HG03520 (cell line): ENCODE results near the gene SKP2.
"Not testable (repeated sequence)": the region's sequence is repeated elsewhere in the genome, so short reads cannot be mapped to it uniquely, and the experiment has no call there.

ENCODE experiments used
- ATAC-seq: cut with Tn5 transposase; IDR thresholded peaks from one replicate; pipeline ENCODE4 v1.9.1; 2021; ENCODE audit warnings: mild to moderate bottlenecking, moderate library complexity; ENCODE audit not compliant: unreplicated experiment

SKP2 gene

DNA sequence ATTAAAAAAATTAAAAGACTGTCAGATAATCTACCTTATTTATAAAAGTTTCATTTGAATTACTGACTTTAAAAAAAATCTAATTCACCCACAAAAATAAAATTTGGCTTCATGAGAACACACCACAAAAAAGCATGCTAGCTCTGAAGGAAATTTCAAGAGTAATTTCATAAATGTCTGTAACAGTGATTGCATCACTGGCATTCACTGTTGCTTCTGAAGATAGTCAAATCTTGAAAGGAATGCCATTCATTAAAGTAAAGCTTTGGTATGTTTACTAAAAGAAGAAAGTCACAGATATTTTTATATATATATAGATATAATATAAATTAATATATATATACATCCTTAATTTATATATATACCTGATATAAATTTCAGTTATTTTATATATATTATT is 46.4 kb downstream of the SKP2 start:
- ATAC-seq, result no peak

DNA sequence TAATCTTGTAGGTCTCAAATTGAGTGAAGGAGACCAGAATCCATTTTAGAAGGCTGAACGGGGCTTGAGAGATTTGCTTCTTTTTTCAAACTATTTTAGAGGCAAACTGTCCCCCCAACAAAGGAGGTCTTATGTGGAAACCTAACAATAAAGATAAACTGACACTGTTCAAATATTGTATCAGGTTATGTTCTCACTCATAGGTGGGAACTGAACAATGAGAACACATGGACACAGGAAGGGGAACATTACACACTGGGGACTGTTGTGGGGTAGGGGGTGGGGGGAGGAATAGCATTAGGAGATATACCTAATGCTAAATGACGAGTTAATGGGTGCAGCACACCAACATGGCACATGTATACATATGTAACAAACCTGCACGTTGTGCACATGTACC is 46.9 kb downstream of the SKP2 start:
- ATAC-seq, result not testable (repeated sequence)

DNA sequence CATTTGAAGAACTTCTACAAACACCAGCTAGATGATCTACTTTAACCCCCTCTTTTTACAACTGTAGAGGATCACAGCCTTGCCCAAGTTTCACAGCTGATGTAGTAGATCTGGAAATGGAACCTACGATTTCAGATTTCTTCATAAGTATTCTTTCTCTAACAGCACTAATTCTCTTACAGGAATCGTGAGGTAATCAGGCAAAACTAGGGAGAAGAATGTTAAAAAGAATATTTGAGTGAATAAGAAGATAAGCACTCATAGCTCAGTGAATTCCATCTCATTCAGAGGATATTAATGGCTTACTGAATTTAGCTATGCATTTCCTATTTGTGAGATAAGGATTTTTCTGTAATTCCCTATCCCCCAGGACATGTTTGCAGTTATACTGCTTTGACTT is 47.7 kb downstream of the SKP2 start:
- ATAC-seq, result no peak

DNA sequence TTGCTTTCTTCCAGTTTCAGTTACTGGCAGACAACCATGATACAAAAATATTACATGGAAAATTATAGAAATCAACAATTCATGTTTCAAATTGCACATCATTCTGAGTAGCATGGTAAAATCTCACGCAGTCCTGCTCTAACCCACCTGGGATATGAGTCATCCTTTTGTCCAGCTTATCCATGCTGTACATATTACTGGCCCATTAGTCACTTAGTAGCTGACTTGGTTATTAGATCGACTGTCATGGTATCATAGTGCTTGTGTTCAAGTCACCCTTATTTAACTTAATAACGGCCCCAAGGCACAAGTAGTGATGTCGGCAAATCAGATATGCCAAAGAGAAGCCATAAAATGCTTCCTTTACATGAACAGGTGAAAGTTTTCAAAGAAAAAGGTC is 48.6 kb downstream of the SKP2 start:
- no peak for ATAC-seq

DNA sequence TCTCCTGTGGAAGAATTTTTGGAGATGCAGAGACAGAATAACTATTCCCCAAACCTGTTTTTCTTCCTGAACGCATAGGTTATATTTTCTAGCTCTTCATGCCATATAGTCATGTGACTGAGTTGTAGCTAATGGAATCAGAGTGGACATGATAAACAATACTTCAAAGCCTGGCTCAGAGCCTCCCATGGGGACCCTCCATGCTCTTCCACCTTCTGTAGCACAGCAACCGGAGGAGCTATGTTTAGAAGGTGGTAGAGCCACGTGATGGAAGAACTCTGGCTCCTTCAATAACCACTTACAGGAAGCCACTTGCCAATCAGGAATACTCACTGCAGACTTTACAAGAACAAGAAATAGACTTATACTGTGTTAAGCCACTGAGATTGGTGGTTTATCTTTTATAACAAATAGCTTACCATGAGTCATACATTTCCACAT is 50.6 kb downstream of the SKP2 start:
- ATAC-seq, result no peak

DNA sequence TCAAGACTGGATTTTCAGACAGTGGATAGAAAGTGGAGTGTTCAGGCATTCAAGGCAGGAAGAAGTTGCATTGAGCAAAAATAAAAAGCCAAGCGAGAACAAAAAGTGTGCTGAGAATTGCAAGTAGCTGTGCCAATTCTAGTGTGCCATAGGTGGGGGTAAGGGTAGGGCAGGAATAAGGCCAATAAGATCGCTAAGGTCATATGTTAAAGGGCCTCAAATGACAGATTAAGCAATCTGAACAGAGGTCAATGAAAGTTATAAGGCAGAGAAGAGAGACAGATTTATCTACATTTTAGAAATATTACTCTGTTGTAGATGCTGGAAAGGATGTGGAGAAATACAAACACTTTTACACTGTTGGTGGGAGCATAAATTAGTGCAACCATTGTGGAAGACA is 53.4 kb downstream of the SKP2 start:
- no peak for ATAC-seq

DNA sequence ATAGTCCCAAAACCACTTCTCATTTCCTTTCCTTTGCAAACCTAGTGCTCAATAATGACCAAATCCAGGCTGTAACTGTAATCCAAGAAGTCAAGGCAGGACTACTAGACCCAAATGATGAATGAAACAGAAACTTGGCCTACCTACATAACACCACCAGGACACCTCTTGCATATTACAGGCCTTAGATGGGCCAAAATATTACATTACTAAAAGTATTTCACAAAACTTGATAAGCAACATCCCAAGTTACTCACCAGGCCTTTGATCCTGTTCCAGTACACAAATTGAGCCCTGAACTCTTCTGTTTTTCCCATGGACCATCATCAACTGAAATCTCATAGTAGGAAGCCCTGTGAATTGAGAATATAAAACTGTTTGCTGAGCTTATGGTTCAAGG is 55.0 kb downstream of the SKP2 start:
- ATAC-seq, result no peak

DNA sequence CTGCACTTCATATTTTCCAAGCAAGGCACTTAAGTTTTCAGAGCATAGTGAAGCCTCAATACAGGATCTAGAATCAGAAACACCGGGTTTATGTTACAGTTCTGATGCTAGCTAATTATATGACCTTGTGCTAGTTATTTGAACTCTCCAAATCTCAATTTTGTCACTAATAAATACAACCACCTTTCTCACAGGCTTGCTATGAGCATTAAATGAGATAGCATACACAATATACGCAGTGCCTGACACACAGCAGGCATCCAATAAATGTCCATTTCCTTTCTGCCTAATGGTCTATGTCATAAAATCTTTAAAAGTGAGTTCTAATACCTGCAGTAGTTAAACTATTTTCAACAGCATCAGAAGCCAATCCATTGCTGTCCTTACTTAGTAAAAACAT is 56.9 kb downstream of the SKP2 start:
- no peak for ATAC-seq

DNA sequence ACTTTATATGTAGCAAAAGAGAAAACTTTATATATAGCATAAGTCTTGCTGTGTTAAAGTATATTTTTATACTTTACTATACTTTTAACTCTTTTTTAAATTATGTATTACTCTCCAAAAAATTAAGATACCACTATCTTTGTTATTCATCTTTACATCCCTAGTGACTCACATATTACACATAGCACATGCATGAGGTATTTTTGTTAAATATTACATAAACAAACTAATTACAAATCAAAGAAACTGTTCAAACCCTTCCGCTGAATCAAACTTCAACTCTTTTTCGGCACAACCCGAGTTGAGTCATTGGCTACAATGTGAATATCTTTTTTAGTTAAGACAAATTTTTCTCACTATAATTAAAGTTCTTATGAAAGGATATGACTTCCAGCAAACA is 57.8 kb downstream of the SKP2 start:
- ATAC-seq, result no peak

DNA sequence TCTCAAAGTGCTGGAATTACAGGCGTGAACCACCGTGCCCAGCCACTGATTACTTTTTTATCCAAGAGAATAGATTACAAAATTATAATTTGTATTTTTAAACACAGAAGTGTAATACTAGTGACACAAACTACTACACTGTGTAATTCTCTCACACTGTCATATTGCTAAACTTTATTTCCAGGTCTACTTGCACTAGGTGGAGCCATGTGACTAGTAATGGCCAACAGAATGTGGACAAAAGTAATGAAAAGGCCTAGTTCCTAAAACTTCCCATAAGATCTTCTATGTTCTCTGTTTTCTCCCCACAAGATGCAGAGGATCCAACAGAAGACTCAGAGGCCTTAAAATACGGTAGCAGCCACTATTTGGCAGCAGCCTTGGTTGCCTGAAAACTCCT is 62.5 kb downstream of the SKP2 start:
- ATAC-seq, result no peak

DNA sequence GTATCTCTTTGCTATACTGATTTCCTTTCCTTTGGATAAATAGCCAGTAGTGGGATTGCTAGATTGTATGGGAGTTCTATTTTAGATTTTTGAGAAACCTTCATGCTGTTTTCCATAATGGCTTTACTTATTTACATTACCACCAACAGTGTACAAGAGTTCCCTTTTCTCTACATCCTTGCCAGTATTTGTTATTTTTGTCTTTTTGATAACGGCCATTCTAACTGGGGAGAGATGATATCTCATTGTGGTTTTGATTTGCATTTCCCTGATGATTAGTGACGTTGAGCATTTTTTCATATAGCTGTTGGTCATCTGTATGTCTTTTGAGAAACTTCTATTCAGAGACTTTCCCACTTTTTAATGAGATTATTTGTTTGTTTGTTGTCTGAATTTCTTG is 64.0 kb downstream of the SKP2 start:
- ATAC-seq, result no peak

DNA sequence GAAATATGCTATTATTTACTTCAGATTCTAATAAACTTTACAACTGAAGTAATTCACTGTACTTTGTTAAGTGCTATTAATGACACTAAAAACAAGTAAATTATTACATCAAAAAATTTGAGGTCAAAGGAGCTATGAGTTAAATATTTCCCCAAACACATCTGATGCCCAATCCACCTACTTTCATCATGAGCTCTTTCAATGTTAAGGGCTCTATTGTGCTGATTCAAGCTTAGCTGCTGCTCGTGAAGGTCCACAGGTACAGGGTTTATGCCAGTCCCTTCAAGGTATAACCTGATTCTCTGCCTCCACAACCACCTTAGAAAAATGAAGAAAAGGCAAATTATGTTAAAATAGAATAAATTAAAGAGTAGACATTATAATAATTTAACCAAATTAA is 65.7 kb downstream of the SKP2 start:
- ATAC-seq, result no peak

DNA sequence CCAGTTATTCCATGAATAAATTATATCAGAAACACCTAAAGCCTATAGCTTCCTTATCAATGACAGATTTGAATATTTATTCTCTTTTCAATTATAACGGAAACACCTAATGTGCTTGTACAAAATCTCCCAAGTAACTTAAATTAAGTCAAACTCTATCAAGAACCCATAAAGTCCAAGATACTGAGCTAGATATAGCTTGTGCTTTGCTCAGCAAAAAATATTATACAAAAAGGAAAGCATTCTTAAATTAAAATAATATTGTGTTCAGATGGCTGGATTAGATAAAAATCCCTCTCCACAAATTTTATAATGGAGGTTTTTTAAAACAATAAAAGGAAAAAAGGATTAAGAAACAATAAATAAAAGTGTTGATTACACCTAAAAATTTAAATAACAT is 66.1 kb downstream of the SKP2 start:
- ATAC-seq, result no peak

DNA sequence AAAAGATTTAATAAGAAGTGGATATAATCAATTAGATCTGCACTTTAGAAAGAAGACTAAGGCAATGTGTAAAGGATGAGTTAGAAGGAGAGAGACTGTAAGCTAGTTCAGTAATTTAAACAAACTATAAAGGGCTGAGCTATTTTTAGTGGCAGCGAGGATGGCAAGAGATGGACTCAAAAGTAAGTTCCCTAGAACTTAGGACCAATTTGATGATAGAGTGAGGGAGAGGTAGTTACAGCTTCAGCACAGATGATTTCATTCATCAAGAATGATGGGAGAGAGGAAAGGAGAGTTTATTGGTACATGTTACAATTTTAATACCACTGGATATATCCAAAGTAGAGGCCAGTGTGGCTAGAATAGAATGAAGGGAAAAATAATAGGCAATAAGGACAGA is 70.7 kb downstream of the SKP2 start:
- ATAC-seq, result no peak

DNA sequence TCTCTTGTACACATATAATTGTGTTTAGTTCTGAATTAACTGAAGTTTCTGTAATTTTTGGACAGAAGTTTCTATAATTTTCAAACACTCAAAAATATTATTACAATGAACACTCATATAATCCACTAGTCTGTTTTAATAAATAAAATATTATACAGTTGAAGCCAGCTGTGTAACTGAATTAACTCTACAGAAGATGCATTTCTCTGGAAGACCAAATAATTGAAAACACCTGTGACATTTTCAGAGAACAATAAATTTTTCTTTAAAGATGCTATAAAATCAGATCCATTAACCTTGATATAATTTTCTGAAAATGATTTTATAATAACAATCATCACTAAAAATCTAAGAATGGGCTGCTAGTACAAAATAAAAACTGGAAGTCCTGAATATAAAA is 75.1 kb downstream of the SKP2 start:
- ATAC-seq, result no peak

DNA sequence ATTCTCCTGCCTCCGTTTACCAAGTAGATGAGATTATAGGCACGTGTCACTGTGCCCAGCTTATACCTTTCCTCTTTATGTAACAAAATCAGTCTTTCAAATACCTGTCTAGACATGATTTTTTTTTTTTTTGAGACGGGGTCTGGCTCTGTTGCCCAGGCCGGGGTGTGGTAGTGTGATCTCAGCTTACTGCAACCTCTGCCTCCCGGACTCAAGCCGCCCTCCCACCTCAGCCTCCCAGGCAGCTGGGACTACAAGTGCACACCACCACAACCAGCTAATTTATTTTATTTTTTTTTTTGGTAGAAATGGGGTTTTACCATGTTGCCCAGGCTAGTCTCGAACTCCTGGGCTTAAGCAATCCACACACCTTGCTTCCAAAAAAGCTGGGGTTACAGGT is 76.6 kb downstream of the SKP2 start:
- no peak for ATAC-seq

DNA sequence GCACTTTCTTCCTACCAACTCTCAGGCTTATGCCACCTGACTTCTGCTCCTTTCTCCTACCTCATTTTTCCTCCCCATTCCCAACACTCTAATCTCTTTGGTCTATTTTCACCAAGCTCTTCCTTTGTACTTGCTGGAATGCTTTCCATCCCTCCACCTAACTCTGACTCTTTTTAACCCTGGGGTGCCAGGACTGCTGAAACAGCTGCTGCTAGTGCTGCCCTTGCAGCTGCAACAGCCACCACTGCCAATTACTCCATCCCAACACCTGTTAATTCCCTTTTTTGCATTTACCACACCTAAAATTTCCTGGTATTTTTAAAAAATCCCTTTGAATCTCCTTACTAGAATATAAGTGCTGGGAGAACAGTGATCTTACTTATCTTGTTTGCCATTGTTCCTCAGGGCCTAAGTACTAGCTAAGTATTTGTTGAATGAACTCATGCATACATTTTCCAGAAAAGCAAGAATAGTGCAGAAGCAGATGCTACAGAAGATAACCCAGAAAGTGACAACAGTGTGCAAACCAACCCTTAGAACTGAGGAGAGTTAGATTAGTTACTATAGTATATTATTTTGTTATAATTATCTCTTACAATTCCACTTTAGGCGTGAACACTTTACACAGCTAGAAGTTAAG is 78.4 kb downstream of the SKP2 start:
- no peak for ATAC-seq

DNA sequence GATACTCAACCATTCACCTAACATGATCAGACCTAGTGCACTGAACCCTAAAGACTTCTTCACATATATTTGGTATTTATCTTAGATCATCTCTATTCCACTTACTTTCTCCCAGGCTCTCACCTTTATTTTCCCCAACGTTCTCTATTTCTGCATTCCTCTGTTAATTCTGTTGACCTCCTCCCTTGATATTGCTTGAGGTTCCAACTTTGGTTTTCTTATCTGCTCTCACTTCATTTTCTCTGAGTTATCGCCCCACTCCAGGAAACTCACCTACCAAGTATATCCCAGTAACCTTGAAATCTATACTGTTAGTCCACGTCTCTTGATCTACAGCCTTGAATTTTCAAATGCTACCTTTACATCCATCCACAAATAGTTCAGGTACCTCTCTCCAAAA is 80.6 kb downstream of the SKP2 start:
- ATAC-seq, result no peak
